IMR-90 (cell line): Measurements from ENCODE around the gene TPPP3. TPM values are rescaled to one million over a fixed set of nuclear protein-coding genes. Genes with fewer than 3 reads are reported as not detected.

ENCODE experiments used
- ATAC-seq: fragments of 200-7000 bp; cut with Tn5 transposase; 2 replicates; pipeline ENCODE4 v1.9.1; 2020; ENCODE audit warnings: low read depth, mild to moderate bottlenecking, moderate library complexity
- BruUV-seq: library from RNA; stranded (reverse); fragments of 400-500 nt; replicated peaks from 2 replicates; lab custom pipeline; 2021; lab: Mats Ljungman, UMichigan
- CTCF ChIA-PET: fragments of 300-600 bp; formaldehyde crosslinking; extraction: SDS; loops from one replicate; lab custom pipeline; 2021; ENCODE audit warnings: antibody characterized with exemption; lab: Yijun Ruan, JAX
- POLR2A ChIA-PET: fragments of 300-600 bp; sonication (Branson Sonifier 250); formaldehyde crosslinking; loops from one replicate; lab custom pipeline; 2022; ENCODE audit warnings: antibody characterized with exemption; ENCODE audit not compliant: unreplicated experiment; lab: Charles Lee
- DNase-seq: peaks from one replicate; pipeline ENCODE4 v3.0.0; 2013
- H2AFZ ChIP-seq: replicated peaks from 2 replicates; pipeline ENCODE3; 2013; ENCODE audit warnings: low read length, mild to moderate bottlenecking; ENCODE audit not compliant: poor library complexity
- H2AK5ac ChIP-seq: 2 replicates; pipeline ENCODE4 v1.6.1; 2013; ENCODE audit warnings: low read depth, low read length, inconsistent platforms
- H2AK9ac ChIP-seq: replicated peaks from 2 replicates; pipeline ENCODE3; 2013; ENCODE audit warnings: mild to moderate bottlenecking, low read depth, low read length, moderate library complexity; ENCODE audit not compliant: poor library complexity
- H2BK120ac ChIP-seq: 2 replicates; pipeline ENCODE4 v1.6.1; 2013; ENCODE audit warnings: low read depth, low read length, inconsistent platforms
- H2BK15ac ChIP-seq: 3 replicates; pipeline ENCODE4 v1.6.1; 2013; ENCODE audit warnings: low read depth, low read length, inconsistent platforms
- H2BK20ac ChIP-seq: 2 replicates; pipeline ENCODE4 v1.6.1; 2013; ENCODE audit warnings: low read depth, mild to moderate bottlenecking, inconsistent platforms, low read length, moderate library complexity
- H2BK5ac ChIP-seq: 2 replicates; pipeline ENCODE4 v1.6.1; 2013; ENCODE audit warnings: mild to moderate bottlenecking, low read depth, low read length, inconsistent platforms; ENCODE audit not compliant: poor library complexity, severe bottlenecking
- H3K14ac ChIP-seq: replicated peaks from 2 replicates; pipeline ENCODE4 v1.6.1; 2013; ENCODE audit warnings: low read depth, low read length, inconsistent platforms
- H3K18ac ChIP-seq: 2 replicates; pipeline ENCODE4 v1.6.1; 2013; ENCODE audit warnings: low read depth, low read length, control low read depth
- H3K23ac ChIP-seq: 2 replicates; pipeline ENCODE4 v1.6.1; 2013; ENCODE audit warnings: low read depth, low read length, inconsistent platforms
- H3K27ac ChIP-seq: 2 replicates; pipeline ENCODE4 v1.5.1; 2013; ENCODE audit warnings: mild to moderate bottlenecking, control low read depth, low read length; ENCODE audit not compliant: insufficient read depth
- H3K27me3 ChIP-seq: 2 replicates; pipeline ENCODE4 v1.6.1; 2013; ENCODE audit warnings: low read length; ENCODE audit not compliant: control insufficient read depth, insufficient read depth
- H3K36me3 ChIP-seq: 2 replicates; pipeline ENCODE4 v1.6.1; 2013; ENCODE audit warnings: low read length, mixed read lengths; ENCODE audit not compliant: control insufficient read depth, insufficient read depth
- H3K4ac ChIP-seq: 2 replicates; pipeline ENCODE4 v1.6.1; 2013; ENCODE audit warnings: low read depth, low read length, inconsistent platforms
- H3K4me1 ChIP-seq: 2 replicates; pipeline ENCODE4 v1.6.1; 2013; ENCODE audit warnings: low read length, mixed read lengths; ENCODE audit not compliant: control insufficient read depth, insufficient read depth
- H3K4me2 ChIP-seq: 2 replicates; pipeline ENCODE4 v1.6.1; 2013; ENCODE audit warnings: low read depth, mild to moderate bottlenecking, control low read depth, low read length, moderate library complexity
- H3K4me3 ChIP-seq: 2 replicates; pipeline ENCODE4 v1.5.1; 2013; ENCODE audit warnings: low read depth, mild to moderate bottlenecking, control low read depth, low read length, moderate library complexity; ENCODE audit not compliant: insufficient read depth
- H3K56ac ChIP-seq: 2 replicates; pipeline ENCODE4 v1.6.1; 2013; ENCODE audit warnings: low read length, inconsistent platforms; ENCODE audit not compliant: insufficient read depth; ENCODE audit errors: extremely low read depth
- H3K79me1 ChIP-seq, 2 experiments: 2 replicates each; pipeline ENCODE4 v1.6.1; 2013; ENCODE audit warnings: low read length in 2 of 2, inconsistent platforms in 1 of 2, low read depth in 1 of 2
- H3K9ac ChIP-seq: 2 replicates; pipeline ENCODE4 v1.6.1; 2013; ENCODE audit warnings: low read depth, low read length, control low read depth
- H3K9me1 ChIP-seq: 2 replicates; pipeline ENCODE4 v1.6.1; 2013; ENCODE audit warnings: low read length, inconsistent platforms; ENCODE audit not compliant: insufficient read depth
- H3K9me3 ChIP-seq: 2 replicates; pipeline ENCODE4 v1.6.1; 2013; ENCODE audit warnings: low read length; ENCODE audit not compliant: control insufficient read depth, insufficient read depth
- H4K20me1 ChIP-seq: 2 replicates; pipeline ENCODE4 v1.6.1; 2013; ENCODE audit warnings: low read length, inconsistent platforms; ENCODE audit not compliant: insufficient read depth
- H4K5ac ChIP-seq: 2 replicates; pipeline ENCODE4 v1.6.1; 2013; ENCODE audit warnings: mild to moderate bottlenecking, low read depth, low read length, control low read depth
- H4K8ac ChIP-seq, 2 experiments: 2 replicates each; pipeline ENCODE4 v1.6.1; 2013; ENCODE audit warnings: low read depth in 2 of 2, low read length in 2 of 2, control low read depth in 1 of 2, inconsistent platforms in 1 of 2
- H4K91ac ChIP-seq: 2 replicates; pipeline ENCODE4 v1.6.1; 2013; ENCODE audit warnings: low read depth, low read length, inconsistent platforms; ENCODE audit not compliant: insufficient read depth
- BHLHE40 ChIP-seq: fragments of 150-350 bp; IDR thresholded peaks from 2 replicates; pipeline ENCODE4 v1.6.1; 2016; ENCODE audit warnings: mild to moderate bottlenecking, low read depth, low read length
- CEBPB ChIP-seq: IDR thresholded peaks from 2 replicates; pipeline ENCODE4 v1.6.1; 2012; ENCODE audit warnings: low read depth, low read length, improper control_type of control experiment
- CHD1 ChIP-seq: IDR thresholded peaks from 2 replicates; pipeline ENCODE4 v1.6.1; 2012; ENCODE audit warnings: low read depth, low read length, improper control_type of control experiment
- ELK1 ChIP-seq: fragments of 150-350 bp; IDR thresholded peaks from 2 replicates; pipeline ENCODE4 v1.6.1; 2016; ENCODE audit warnings: low read depth, mild to moderate bottlenecking, low read length, moderate library complexity, borderline replicate concordance
- FOS ChIP-seq: fragments of 150-350 bp; IDR thresholded peaks from 2 replicates; pipeline ENCODE4 v1.6.1; 2016; ENCODE audit warnings: low read depth, low read length
- MAFK ChIP-seq: IDR thresholded peaks from 2 replicates; pipeline ENCODE4 v1.6.1; 2012; ENCODE audit warnings: low read depth, low read length, improper control_type of control experiment
- MAZ ChIP-seq: IDR thresholded peaks from 2 replicates; pipeline ENCODE4 v1.6.1; 2012; ENCODE audit warnings: low read depth, mild to moderate bottlenecking, low read length, improper control_type of control experiment, moderate library complexity, borderline replicate concordance
- MXI1 ChIP-seq: IDR thresholded peaks from 2 replicates; pipeline ENCODE4 v1.6.1; 2012; ENCODE audit warnings: low read depth, mild to moderate bottlenecking, low read length, moderate library complexity, borderline replicate concordance
- NFE2L2 ChIP-seq: fragments of 150-350 bp; IDR thresholded peaks from 2 replicates; pipeline ENCODE4 v1.6.1; 2016; ENCODE audit warnings: low read depth, mild to moderate bottlenecking, low read length
- POLR2A ChIP-seq: IDR thresholded peaks from 2 replicates; pipeline ENCODE4 v1.6.1; 2012; ENCODE audit warnings: mild to moderate bottlenecking, low read depth, low read length
- RAD21 ChIP-seq: IDR thresholded peaks from 2 replicates; pipeline ENCODE4 v1.6.1; 2012; ENCODE audit warnings: low read length, improper control_type of control experiment
- RCOR1 ChIP-seq: IDR thresholded peaks from 2 replicates; pipeline ENCODE4 v1.6.1; 2012; ENCODE audit warnings: mild to moderate bottlenecking, low read length, improper control_type of control experiment; ENCODE audit not compliant: insufficient replicate concordance
- RFX5 ChIP-seq: IDR thresholded peaks from 2 replicates; pipeline ENCODE4 v1.8.0; 2012; ENCODE audit warnings: low read depth, mild to moderate bottlenecking, low read length, moderate library complexity
- SMC3 ChIP-seq: fragments of 150-350 bp; IDR thresholded peaks from 2 replicates; pipeline ENCODE4 v1.6.1; 2016; ENCODE audit warnings: low read depth, mild to moderate bottlenecking, antibody characterized with exemption, low read length, moderate library complexity
- WGBS, 2 experiments: methylation state at CpG; one replicate each; pipeline versions ENCODE4 v1.1.5 to v1.1.7; 2013; ENCODE audit warnings: missing lambda C conversion rate in 2 of 2; ENCODE audit not compliant: insufficient read length in 1 of 2; ENCODE audit errors: extremely low coverage in 2 of 2; 5-methylcytosine and 5-hydroxymethylcytosine counted together
- dilution Hi-C: fragments of 300-500 bp; cut with HindIII; formaldehyde crosslinking; loops from one replicate; pipeline ENCODE4 v1.14.3; 2018; ENCODE audit warnings: low sequenced_read_pairs; ENCODE audit not compliant: unreplicated experiment
- in situ Hi-C: fragments of 300-500 bp; cut with MboI; formaldehyde crosslinking; loops from 3 replicates; pipeline ENCODE4 v1.14.3; 2019; ENCODE audit warnings: low sequenced_read_pairs, inconsistent platforms, mixed read lengths
- intact Hi-C: fragments of 100-400 bp; cut with micrococcal nuclease; formaldehyde crosslinking; loops from 2 replicates; pipeline ENCODE4 v1.10.0; 2022
- polyA plus RNA-seq, 3 experiments: library from polyadenylated mRNA; depleted of rRNA; stranded (reverse); fragments of >200 nt; gene quantifications; 2 replicates each; pipeline ENCODE4 v1.2.3, GENCODE V29; 2012; ENCODE audit warnings: low replicate concordance in 1 of 3
- total RNA-seq: library from RNA; depleted of rRNA; stranded (reverse); fragments of >200 nt; gene quantifications from 2 replicates; pipeline ENCODE4 v1.2.3, GENCODE V29; 2012
- TF ChIP-seq, protein P1 (sequence below): conservative IDR thresholded peaks from 2 replicates; pipeline ENCODE4 v1.5.1; 2012; ENCODE audit warnings: mild to moderate bottlenecking, low read depth, low read length, improper control_type of control experiment
- TF ChIP-seq, protein P2 (sequence below): fragments of 150-350 bp; IDR thresholded peaks from 2 replicates; pipeline ENCODE4 v1.6.1; 2017; ENCODE audit warnings: mild to moderate bottlenecking, antibody characterized with exemption, low read length, low read depth

TPPP3 gene
- total and polyA plus RNA-seq, 2 of the 4 experiments (the other 2 are of a cell fraction), result 0.54 to 2.4 TPM

DNA sequence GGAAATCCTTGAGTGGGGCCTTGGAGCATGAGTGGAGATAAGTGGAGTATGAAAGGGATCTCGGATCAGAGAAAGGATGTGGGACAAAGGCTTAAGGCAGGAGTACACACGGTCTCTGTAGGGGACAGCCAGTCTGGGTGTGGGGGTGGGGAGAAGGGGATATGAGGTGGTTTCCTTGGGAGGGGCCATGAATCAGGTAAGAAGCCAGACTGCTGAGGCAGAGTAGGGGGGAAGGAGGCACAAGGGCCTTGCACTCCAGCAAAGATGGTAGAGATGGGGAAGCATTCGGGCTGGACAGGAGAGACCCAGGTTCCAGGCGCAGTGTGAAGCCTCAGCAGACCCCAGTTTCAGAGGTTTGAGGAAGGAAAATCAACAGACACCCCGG is 39.2 kb upstream of the TPPP3 start:
- Histone ChIP-seq H3K4me1 (peaks cover 5% of the 10 kb centered on the region; the same call in 1 of the 2 replicates), H3K56ac (no peak overlapping the region), H2BK5ac (no peak overlapping the region), H2AFZ (no peak overlapping the region), H3K4ac (no peak overlapping the region), H3K9me3 (no peaks in the 10 kb centered on the region), H3K27me3 (peaks cover 27% of the 10 kb centered on the region), H3K79me1 (no peaks in the 10 kb centered on the region), H3K27ac (no peak overlapping the region), H3K18ac (no peak overlapping the region), H3K4me3 (no peak overlapping the region), H3K9ac (no peak overlapping the region), H4K20me1 (peaks cover 12% of the 10 kb centered on the region), H2BK20ac (no peak overlapping the region), H2BK15ac (no peak overlapping the region), H2AK9ac (no peak overlapping the region), H4K5ac (no peak overlapping the region), H4K91ac (no peak overlapping the region), H3K14ac (no peak overlapping the region), H4K8ac (no peak overlapping the region), H3K9me1 (peaks cover 3% of the 10 kb centered on the region; the same call in 1 of the 2 replicates), H3K36me3 (peaks cover 13% of the 10 kb centered on the region; the same call in 1 of the 2 replicates), H3K23ac (no peak overlapping the region), H2BK120ac (no peak overlapping the region), H2AK5ac (no peak overlapping the region), H3K4me2 (no peak overlapping the region)
- DNase-seq (no peak), ATAC-seq (no peak)
- ChIA-PET CTCF (no interaction called here), POLR2A (interaction anchor here (0.6 kb wide), 1 partner anchor 9 kb away, joined by 3 read pairs; no protein-coding TSS in a partner anchor)
- TF ChIP-seq, protein P1, sequence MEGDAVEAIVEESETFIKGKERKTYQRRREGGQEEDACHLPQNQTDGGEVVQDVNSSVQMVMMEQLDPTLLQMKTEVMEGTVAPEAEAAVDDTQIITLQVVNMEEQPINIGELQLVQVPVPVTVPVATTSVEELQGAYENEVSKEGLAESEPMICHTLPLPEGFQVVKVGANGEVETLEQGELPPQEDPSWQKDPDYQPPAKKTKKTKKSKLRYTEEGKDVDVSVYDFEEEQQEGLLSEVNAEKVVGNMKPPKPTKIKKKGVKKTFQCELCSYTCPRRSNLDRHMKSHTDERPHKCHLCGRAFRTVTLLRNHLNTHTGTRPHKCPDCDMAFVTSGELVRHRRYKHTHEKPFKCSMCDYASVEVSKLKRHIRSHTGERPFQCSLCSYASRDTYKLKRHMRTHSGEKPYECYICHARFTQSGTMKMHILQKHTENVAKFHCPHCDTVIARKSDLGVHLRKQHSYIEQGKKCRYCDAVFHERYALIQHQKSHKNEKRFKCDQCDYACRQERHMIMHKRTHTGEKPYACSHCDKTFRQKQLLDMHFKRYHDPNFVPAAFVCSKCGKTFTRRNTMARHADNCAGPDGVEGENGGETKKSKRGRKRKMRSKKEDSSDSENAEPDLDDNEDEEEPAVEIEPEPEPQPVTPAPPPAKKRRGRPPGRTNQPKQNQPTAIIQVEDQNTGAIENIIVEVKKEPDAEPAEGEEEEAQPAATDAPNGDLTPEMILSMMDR, result no peak
- TF ChIP-seq BHLHE40, result no peak
- no peak for TF ChIP-seq MAFK
- no peak for TF ChIP-seq RFX5
- TF ChIP-seq, protein P2, sequence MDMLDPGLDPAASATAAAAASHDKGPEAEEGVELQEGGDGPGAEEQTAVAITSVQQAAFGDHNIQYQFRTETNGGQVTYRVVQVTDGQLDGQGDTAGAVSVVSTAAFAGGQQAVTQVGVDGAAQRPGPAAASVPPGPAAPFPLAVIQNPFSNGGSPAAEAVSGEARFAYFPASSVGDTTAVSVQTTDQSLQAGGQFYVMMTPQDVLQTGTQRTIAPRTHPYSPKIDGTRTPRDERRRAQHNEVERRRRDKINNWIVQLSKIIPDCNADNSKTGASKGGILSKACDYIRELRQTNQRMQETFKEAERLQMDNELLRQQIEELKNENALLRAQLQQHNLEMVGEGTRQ, result no peak
- no peak for TF ChIP-seq RCOR1
- TF ChIP-seq NFE2L2, result no peak
- no peak for TF ChIP-seq FOS
- TF ChIP-seq MAZ, result no peak
- no peak for TF ChIP-seq SMC3
- no peak for TF ChIP-seq CEBPB
- no peak for TF ChIP-seq POLR2A
- TF ChIP-seq MXI1, result no peak
- TF ChIP-seq ELK1, result no peak
- TF ChIP-seq RAD21, result no peak
- no peak for TF ChIP-seq CHD1
- 67% methylated on average over 3 of the region's 5 CpGs; no CpG with 5 or more reads in 1 of the 2 experiments for WGBS, 2 experiments
- BruUV-seq, result no TSS peak
- in situ Hi-C loops (no loop called here), intact Hi-C loops (no loop called here), dilution Hi-C loops (no loop called here)
